GM18858 (cell line): ENCODE results near the gene PSKH1.
"Not testable (repeated sequence)": the region's sequence is repeated elsewhere in the genome, so short reads cannot be mapped to it uniquely, and the experiment has no call there.

Experiments
- ATAC-seq: cut with Tn5 transposase; IDR thresholded peaks from one replicate; pipeline ENCODE4 v1.9.1; 2021; ENCODE audit not compliant: unreplicated experiment

Gene PSKH1

DNA sequence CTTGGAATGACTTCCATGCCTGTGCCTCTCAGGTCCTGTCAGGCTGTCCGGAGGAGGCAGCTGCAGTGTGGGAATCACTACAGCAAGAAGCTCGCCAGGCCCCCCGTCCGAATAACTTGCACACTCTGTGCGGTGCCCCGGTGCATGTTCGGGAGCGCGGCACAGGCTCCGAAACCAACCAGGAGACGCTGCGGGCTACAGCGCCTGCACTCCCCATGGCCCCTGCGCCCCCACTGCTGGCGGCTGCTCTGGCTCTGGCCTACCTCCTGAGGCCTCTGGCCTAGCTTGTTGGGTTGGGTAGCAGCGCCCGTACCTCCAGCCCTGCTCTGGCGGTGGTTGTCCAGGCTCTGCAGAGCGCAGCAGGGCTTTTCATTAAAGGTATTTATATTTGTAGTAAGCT lies 7.1 kb upstream of the PSKH1 start:
- no peak for ATAC-seq

DNA sequence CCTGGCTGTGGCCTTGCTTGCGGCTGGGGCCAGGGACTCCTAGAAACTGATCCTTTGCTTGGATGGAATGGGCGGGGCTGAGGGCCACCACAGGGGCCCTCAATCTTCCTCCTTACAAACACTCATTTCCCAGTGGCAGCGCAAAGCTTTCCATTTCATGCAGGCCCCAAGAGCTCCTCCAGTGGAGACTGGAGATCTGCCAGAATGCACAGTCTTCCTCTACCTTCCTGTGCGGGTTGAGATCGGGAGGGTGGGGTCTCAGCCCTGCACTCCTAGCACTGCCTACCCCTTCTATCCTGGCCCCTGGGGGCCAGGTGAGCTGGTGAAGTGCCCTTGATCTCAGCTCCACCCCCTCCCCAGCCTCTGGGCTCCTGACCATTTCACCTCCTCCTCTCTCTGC lies 6.7 kb upstream of the PSKH1 start:
- no peak for ATAC-seq

DNA sequence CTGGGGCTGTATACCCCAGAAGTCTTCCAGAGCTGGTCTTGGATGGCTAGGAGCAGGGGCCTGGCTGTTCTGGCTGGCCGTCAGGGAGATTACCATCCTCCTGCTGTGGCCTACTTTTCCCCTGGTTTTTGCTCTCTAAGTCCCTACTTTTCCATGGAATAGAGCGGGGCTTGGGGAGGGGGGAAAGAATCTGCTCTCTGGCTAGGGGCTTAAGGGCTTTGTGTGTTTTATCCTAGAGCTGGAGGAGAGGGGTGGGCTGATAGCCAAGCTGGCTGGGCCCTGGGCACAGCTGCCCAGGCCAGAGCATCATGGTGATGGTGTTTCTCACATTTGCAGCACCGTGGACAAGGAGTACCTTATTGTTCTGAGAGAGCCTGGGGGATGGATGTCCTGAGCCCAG lies 4.7 kb upstream of the PSKH1 start:
- ATAC-seq = no peak

DNA sequence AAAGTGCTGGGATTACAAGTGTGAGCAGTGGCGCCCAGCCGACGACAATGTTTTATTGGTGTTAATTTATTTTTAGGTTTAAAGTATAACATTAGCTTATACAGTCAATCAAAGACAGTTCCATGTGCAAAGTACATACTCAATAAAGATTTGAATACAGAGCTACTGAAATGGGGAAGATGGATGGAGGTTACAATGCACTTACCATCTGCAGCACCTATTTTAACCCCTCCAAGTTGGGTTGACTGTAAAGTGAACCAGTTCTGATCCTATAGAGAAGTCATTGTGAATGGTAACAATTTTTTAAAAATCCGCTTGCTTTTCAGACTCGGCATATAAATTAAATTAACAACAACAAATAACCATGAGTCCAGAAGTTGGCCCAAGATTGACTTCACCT lies 679 bp upstream of the PSKH1 start:
- no peak for ATAC-seq

DNA sequence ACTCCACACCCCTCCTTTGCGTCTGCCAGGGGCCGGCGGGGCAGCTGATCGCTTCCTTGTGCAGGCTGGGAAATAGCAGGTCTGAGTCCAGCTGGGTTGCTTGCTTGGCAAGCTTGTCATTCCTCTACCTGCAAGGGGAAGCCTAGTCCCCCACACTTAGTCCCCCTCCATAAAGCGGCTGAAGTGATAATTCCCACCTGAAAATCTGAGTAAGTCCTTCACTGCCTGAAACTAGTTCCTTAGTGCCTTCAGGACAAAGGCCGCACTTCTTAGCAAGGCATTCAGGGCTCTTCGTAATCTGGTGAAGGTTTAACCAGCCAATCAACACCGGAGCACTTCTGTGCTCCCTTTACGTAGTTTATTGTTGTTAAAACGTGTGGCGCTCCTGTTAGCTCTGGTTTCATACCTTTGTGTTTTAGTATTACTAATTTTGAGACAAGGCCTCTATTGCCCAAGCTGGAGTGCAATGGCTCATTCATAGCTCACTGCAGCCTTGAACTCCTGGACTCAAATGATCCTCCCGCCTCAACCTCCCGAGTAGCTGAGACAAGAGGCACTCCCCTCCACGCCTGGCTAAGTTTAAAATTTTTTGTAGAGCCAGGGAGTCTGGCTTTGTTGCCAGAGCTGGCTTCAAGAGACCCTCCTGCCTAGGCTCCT lies 817 bp downstream of the PSKH1 start:
- no peak for ATAC-seq

DNA sequence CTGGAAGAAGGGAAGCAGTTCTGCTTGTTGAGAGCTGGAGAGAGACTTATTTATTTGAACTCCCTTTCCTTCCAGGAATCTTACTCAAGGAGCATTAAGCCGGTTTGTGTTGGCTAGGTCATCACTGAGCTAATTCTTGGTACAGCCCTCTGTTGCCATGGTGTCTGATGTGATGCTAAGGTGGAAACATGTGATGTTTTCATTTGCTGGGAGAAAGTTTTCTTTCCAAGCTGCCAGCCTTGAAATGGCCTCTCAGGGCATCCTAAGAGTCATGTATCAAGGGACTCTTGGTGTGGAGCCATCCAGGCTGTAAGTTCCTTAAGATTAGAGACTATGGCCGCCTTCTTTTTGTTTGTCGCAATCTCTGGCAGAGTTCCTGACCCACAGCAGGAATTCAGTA lies 4.2 kb downstream of the PSKH1 start:
- no peak for ATAC-seq

DNA sequence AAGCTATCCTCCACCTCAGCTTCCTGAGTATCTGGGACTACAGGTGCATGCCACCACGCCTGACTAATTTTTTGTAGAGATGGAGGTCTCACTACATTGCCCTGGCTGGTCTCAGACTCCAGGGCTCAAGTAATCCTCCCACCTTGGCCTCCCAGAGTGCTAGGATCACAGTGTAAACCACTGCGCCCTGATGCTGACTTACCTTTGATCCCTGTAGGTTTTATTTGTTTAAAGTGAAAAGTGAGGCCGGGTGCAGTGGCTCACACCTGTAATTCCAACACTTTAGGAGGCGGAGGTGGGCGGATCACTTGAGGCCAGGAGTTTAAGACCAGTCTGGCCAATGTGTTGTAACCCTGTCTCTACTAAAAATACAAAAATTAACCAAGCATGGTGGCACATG lies 8.7 kb downstream of the PSKH1 start:
- ATAC-seq = no peak

DNA sequence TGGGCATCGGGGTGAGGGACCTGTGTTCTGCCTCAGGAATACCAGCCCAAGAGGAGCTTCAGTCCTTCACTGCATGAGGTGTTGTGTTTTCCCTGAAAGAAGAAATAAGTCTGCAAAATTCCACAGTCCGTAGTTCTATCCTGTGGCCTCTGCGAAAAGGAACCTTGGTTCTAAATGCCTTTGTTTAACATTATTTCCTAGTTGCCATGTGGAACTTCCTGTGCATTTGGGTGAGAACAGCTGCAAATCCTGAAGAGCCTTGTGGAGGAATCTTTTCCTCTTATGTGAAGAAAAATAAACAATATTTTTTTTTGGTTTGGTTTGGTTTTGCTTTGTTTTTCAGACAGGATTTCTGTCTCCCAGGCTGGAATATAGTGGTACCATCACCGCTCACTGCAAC lies 9.8 kb downstream of the PSKH1 start:
- no peak for ATAC-seq

DNA sequence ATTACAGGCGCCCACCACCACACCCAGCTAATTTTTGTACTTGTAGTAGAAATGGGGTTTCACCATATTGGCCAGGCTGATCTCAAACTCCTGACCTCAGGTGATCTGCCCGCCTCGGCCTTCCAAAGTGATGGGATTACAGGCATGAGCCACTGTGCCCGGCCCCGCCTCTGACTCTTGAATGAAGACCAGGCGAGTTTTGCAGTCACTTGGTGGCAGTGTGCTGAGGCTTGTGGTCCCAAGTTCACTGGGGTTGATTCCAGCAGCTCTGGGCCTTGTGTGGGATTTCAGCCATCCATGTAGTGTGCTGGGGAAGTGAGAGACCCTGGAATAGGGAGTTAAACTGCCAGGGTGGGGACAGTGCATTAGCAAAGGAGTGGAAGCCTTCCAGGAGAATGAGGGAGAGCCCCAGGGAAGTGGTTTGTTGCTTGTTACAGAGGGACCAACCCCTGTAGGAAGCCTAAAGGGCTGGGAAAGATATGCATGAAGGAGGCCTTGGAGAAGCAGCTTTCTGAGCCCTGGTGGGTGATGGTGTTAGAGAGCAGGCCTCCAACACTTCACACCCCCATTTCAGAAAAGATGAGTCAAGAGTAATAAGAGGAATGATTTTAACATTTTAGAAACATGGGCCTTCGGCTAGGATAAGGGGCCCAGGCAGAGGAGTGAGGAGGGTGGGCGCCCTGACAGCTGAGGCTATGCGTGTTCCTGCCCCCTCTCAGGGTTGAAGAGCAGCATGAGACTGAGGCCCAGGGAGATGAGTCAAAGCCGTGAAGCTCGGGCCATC lies 14.5 kb downstream of the PSKH1 start:
- ATAC-seq = no peak

DNA sequence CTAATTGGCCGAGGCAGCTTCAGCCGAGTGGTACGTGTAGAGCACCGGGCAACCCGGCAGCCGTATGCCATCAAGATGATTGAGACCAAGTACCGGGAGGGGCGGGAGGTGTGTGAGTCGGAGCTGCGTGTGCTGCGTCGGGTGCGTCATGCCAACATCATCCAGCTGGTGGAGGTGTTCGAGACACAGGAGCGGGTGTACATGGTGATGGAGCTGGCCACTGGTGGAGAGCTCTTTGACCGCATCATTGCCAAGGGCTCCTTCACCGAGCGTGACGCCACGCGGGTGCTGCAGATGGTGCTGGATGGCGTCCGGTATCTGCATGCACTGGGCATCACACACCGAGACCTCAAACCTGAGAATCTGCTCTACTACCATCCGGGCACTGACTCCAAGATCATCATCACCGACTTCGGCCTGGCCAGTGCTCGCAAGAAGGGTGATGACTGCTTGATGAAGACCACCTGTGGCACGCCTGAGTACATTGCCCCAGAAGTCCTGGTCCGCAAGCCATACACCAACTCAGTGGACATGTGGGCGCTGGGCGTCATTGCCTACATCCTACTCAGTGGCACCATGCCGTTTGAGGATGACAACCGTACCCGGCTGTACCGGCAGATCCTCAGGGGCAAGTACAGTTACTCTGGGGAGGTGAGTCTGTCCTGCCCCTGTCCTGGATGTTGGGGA lies 16.1 kb downstream of the PSKH1 start:
- ATAC-seq = no peak

DNA sequence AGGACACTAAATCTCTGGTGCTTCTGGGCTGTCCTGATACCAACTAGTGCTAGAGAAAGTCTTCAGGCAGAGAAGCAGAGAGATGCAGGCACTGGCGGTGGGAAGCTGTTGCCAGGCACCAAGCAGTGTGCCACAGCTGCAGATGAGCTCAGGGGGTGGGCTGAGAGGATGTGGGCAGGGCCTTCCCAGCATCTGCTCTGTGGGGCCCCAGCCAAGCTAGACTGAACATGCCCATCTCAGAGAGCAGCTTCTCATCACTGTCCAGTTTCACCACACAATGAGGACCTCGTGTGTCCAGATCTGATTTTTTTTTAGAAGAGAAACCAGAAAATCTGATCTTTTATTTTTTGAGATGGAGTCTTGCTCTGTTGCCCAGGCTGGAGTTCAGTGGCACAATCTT lies 17.1 kb downstream of the PSKH1 start:
- ATAC-seq = no peak

DNA sequence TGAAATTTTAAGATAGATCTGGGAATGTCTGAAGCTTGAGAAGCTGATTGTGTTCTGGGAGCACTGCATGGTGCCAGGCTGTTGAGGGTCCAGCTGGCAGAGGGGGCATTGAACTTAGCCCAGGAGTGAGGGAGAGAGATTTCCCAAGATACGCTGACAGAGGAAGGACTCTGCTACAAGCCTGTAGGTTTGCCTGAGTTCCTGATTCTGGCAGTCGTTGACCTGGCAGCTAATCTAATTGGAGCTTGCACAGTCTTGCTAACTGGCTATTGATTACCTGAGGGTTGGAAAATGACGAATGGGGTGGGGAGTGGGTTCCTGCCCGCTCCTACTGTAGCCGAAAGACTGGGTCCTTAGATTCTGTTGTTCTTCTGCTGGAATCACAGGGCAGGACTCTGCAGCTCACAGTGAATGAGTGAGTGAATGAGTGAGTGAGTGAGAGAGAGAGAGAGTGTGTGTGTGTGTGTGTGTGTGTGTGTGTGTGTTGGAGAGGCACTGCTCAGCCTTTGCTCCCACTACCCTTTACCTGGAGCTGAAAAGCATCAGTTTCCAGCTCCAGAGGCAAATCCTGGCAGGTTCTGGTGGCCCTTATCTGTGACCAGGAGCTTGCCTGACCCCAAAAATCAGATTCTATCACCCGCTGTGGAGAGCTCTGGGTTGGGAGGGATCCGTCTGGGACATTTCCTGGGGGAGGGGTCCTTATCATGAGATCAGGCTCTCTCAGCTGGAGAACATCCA lies 21.9 kb downstream of the PSKH1 start:
- ATAC-seq = no peak

DNA sequence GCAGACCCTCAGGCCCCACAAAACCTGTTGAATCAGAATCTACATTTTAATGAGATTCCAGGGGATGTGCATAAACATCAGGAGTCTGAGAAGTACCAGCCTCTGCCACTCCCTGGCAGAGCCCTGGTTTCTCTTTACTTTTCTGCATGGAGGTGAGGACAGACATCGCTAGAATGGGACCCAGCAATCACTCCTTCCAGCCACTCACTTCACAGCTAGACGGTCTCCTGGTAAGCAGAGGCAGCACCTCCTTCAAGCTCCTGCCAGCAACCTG lies 22.4 kb downstream of the PSKH1 start:
- not testable (repeated sequence) for ATAC-seq

DNA sequence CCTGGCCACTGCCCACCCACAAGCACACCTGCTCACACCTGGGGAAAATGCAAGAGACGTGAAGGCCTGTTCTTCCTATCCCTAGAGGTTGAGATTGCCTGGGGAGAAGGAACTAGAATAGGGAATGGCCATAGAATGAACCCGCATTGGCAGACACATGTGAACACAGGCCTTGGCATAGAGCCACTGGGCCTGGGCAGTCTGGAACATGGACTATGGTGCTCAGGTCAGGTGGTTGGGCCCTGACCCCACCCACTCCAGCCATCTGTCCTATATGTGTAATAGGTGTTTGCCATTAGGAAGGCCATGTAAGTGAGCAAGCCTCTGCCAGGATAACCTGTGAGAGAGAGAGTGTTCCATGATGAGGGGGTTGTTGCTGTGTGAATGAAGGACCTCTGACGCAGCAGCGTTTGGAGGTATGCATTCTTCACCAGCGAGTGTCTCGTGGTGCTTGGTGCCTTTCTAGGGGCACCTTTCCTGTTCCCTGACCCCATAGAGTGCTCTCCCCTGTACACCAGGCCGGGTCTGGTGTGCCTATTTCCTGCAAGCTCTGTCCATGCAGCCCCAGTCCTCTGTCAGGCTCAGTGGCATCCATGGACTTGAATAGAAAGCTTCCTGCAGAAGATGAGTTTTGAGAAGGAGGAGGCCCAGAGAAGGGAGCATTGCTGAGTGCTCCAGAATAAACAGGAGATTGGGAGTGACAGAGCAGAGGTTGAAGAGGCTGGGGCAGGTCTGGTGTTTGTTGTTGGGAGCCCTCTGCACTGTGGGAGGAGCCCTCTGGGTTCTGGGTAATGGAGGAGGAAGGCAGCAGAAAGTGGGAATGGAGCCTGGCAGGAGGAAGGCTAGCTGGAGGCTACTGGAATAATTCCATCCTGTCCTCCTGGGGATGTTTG lies 23.0 kb downstream of the PSKH1 start:
- no peak for ATAC-seq

DNA sequence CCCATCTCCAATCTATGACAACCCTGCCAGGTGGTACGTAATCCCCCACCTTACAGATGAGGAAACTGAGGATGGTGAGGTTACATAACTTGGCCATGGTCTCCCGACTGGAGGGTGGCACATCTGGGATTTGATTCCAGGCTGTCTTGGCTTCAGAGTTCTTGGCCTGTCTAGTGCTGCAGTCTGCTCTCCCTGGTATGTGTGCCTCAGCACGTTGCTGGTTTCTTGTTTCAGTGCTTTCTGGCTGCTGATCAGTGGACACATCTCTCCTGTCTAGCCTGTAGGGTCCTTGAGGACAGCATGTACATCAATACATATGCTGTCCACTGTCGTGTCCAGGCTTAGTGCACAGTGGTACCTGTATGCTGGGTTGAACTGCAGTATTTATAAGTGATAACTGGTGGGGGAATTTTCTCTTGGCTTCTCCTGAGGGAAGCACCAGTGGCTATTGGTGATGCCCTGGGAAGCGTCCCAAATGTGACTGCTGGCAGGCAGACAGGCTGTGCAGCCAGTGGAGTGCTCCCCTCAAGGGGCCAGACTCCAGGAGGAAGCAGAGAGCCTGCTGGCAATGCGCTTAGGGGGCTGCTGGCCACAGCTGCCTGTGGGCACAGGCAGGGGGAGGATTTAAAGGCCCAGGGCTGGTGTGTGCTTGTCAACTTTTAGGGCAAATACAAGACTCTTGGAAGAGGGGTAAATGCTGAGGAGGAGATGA lies 24.2 kb downstream of the PSKH1 start:
- ATAC-seq = no peak

DNA sequence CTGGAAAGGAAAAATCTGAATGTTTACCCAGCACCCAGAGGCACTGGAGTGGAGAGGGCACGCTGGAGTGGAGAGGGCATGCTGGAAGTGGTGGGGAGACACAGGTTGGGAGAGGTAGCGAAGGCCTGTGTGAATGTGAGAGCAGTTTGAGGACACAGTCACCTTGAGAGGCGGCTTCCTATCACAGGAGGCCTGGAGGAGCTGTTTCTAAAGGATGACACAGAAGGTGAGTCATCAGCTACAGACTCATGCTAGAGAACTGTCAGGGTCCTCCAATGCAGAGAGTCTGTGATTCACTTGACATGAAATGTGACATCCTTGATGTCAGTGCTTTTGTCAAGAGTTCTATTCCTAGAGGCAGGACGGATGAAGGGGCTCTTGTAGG lies 24.8 kb downstream of the PSKH1 start:
- no peak for ATAC-seq

DNA sequence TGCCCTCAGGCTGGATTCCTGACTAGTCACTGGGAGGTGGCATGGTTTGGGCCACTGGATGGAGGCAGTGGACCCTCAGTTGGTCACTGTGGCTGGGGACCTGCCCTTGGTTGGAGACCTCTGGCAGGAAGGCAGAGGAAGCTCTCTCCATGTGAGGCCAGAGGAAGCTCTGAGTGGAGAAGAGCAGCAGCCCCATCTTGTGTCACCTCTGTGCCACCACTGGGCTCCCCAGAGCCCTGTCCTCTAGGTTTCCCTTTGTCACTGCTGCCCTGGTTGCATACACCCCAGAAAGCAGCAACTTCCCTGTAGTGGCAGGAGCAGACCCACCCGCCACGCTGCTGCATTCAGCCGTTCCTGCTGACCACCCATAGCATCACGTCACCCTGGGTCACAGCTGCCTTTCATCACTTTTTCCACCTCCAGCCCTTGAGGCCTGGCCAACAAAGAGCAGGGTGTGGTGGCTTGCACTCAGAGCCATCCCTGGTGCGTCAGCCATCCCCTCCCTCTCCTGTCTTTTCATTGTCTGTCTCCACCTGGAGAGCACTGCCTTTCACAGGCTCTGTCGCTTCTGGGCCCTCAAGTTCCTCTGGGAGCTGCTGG lies 26.7 kb downstream of the PSKH1 start:
- no peak for ATAC-seq

DNA sequence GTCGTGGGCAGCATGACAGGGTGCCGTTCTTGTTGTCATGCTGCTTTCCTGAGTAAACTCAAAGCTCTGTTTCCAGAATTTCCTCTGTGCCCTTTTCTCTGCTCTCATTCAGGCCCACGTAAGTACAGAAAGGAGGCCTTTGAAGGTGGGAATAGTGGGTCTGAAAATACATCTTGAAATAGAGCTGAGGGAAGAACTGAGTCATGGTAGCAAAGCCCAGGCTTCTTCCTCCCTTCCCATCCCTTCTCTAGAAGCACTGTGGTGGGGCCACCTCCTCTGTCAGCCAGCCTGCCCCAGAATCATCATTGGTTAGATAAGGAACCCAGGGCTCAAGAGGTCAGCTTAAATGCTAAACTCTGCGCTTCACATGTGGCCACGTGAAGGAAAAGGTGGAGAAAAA lies 29.2 kb downstream of the PSKH1 start:
- ATAC-seq = no peak

DNA sequence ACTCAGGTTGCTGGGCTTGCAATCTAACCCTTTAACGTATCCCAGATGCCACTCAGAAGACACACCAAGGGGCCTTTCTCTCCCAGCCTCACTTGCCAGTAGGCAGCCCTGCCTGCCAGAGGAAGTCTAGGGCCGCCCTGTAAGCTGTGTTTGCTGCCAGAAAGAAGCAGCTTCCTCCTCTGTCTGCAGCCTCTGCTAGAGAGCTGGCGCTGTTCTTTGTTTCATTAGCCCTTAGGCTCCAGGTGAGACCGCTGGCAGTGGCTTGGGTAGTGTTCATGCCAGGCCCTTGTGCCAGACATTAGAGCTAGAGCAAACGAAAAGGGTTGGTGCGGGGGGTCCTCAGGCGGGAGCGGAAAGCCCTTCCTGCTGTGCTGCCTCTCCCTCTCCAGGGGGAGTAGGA lies 29.7 kb downstream of the PSKH1 start:
- no peak for ATAC-seq
